NCI-H2081 (cell line): ENCODE measurements around the gene MTCL1.

ENCODE experiments used
- DNase-seq, 2 experiments: peaks; one replicate each; lab custom pipeline; 2025; lab: John Stamatoyannopoulos, UW

The MTCL1 gene

GRCh38 chr18:8810157-8810556 is 104.8 kb downstream of the MTCL1 start:
- DNase-seq: no peak

GRCh38 chr18:8811115-8811514 is 105.8 kb downstream of the MTCL1 start:
- no peak for DNase-seq

- no peak for DNase-seq
Measured at GRCh38 chr18:8812631-8813030, 107.3 kb downstream of the MTCL1 start.

- no peak for DNase-seq
Measured at GRCh38 chr18:8813611-8814010, 108.3 kb downstream of the MTCL1 start.

- no peak for DNase-seq
Measured at GRCh38 chr18:8814206-8814605, 108.8 kb downstream of the MTCL1 start.

- DNase-seq: no peak
Measured at GRCh38 chr18:8816220-8816619, 110.9 kb downstream of the MTCL1 start.

GRCh38 chr18:8816816-8817215 is 111.5 kb downstream of the MTCL1 start:
- no peak for DNase-seq

- DNase-seq: no peak
Measured at GRCh38 chr18:8818982-8819381, 113.6 kb downstream of the MTCL1 start.

- DNase-seq: no peak
Measured at GRCh38 chr18:8820396-8821082, 115.2 kb downstream of the MTCL1 start.

GRCh38 chr18:8821083-8821465 is 115.7 kb downstream of the MTCL1 start:
- DNase-seq: no peak

- no peak for DNase-seq
Measured at GRCh38 chr18:8821531-8821930, 116.2 kb downstream of the MTCL1 start.

- no peak for DNase-seq
Measured at GRCh38 chr18:8822643-8823042, 117.3 kb downstream of the MTCL1 start.

- no peak for DNase-seq
Measured at GRCh38 chr18:8823530-8823929, 118.2 kb downstream of the MTCL1 start.

GRCh38 chr18:8824846-8825245 is 119.5 kb downstream of the MTCL1 start:
- DNase-seq: no peak

- no peak for DNase-seq
Measured at GRCh38 chr18:8825273-8825672, 119.9 kb downstream of the MTCL1 start.

- no peak for DNase-seq
Measured at GRCh38 chr18:8825729-8826375, 120.5 kb downstream of the MTCL1 start.

- DNase-seq: no peak
Measured at GRCh38 chr18:8826514-8826913, 121.2 kb downstream of the MTCL1 start.

- DNase-seq: no peak
Measured at GRCh38 chr18:8826971-8827370, 121.6 kb downstream of the MTCL1 start.

- DNase-seq: no peak
Measured at GRCh38 chr18:8828300-8828699, 122.9 kb downstream of the MTCL1 start.

- no peak for DNase-seq
Measured at GRCh38 chr18:8828798-8829197, 123.4 kb downstream of the MTCL1 start.

- no peak for DNase-seq
Measured at GRCh38 chr18:8830067-8831060, 125.0 kb downstream of the MTCL1 start.

GRCh38 chr18:8831112-8831511 is 125.8 kb downstream of the MTCL1 start:
- no peak for DNase-seq

GRCh38 chr18:8831531-8831930 is 126.2 kb downstream of the MTCL1 start:
- no peak for DNase-seq
